ENCODE data around the gene LMLN.

DNA sequence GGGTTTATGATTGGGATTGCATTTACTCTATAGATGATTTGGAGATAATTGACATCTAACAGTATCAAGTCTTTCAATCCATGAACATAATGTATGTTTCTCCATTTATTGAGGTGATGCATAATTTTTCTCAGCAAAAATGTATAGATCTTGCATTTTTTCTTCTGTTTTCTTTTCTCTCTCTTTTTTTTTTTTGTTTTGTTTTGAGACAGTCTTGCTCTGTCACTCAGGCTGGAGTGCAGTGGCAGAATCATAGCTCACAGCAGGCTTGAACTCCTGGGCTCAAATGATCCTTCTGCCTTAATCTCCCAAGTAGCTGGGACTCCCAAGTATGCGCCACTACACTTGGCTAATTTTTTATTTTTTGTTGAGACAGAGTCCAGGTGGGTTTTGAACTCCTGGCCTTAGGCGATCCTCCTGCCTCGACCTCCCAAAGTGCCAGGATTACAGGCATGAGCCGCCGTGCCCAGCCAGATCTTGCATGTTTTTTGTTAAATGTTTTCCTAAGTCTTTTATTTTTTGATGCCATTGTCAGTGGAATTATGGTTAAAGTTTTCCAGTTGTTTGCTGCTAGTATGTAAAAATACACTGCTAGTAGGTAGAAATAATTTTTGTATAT lies 3.1 kb downstream of the LMLN start:
- TF ChIP-seq, protein P1, sequence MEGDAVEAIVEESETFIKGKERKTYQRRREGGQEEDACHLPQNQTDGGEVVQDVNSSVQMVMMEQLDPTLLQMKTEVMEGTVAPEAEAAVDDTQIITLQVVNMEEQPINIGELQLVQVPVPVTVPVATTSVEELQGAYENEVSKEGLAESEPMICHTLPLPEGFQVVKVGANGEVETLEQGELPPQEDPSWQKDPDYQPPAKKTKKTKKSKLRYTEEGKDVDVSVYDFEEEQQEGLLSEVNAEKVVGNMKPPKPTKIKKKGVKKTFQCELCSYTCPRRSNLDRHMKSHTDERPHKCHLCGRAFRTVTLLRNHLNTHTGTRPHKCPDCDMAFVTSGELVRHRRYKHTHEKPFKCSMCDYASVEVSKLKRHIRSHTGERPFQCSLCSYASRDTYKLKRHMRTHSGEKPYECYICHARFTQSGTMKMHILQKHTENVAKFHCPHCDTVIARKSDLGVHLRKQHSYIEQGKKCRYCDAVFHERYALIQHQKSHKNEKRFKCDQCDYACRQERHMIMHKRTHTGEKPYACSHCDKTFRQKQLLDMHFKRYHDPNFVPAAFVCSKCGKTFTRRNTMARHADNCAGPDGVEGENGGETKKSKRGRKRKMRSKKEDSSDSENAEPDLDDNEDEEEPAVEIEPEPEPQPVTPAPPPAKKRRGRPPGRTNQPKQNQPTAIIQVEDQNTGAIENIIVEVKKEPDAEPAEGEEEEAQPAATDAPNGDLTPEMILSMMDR (IDR thresholded peaks at IDR 0.05), result no peak
- TF ChIP-seq POLR2A (IDR thresholded peaks at IDR 0.05), result no peak
